GM13977 (cell line): Measurements from ENCODE around the gene TP53I13.

Source experiments
- DNase-seq: peaks from one replicate; pipeline ENCODE4 v3.0.0; 2012; ENCODE audit warnings: low spot score
- CTCF ChIP-seq: IDR thresholded peaks from 2 replicates; pipeline ENCODE4 v1.5.1; 2012; ENCODE audit warnings: mild to moderate bottlenecking, control low read depth; ENCODE audit not compliant: insufficient read depth; ENCODE audit errors: extremely low read depth, missing control alignments
- in situ Hi-C: fragments of 300-500 bp; cut with MboI; formaldehyde crosslinking; loops from one replicate; pipeline ENCODE4 v1.12.0; 2022; ENCODE audit warnings: low sequenced_read_pairs, low pct_unique_long_range_greater_than_20kb, mixed read lengths, inconsistent platforms; ENCODE audit not compliant: unreplicated experiment

TP53I13 gene

GRCh38 chr17:29617125-29617480, 48.6 kb downstream of the TP53I13 start:
- DNase-seq = peak; percentile 94
- TF ChIP-seq CTCF = peak; percentile 87
- in situ Hi-C loops = no loop called here

GRCh38 chr17:29617481-29618271, 49.2 kb downstream of the TP53I13 start:
- DNase-seq = peak; percentile 89
- in situ Hi-C loops = no loop called here
- peak; percentile 88 for TF ChIP-seq CTCF

GRCh38 chr17:29618272-29619065, 50.0 kb downstream of the TP53I13 start:
- DNase-seq = no peak
- TF ChIP-seq CTCF = peak; percentile 5
- in situ Hi-C loops = no loop called here

- in situ Hi-C loops = no loop called here
- no peak for DNase-seq
- TF ChIP-seq CTCF = peak; percentile 31
Measured at GRCh38 chr17:29619251-29619650, 50.8 kb downstream of the TP53I13 start.

- no peak for TF ChIP-seq CTCF
- DNase-seq = no peak
- in situ Hi-C loops = no loop called here
Measured at GRCh38 chr17:29620271-29620670, 51.8 kb downstream of the TP53I13 start.

- in situ Hi-C loops = no loop called here
- TF ChIP-seq CTCF = no peak
- no peak for DNase-seq
Measured at GRCh38 chr17:29620779-29621500, 52.4 kb downstream of the TP53I13 start.
